Gastrocnemius medialis (tissue), 4 donors: ENCODE measurements around the gene SMYD3. TPM values are rescaled to one million over a fixed set of nuclear protein-coding genes. Genes with fewer than 3 reads are reported as not detected.
"Not testable (repeated sequence)": the region's sequence is repeated elsewhere in the genome, so short reads cannot be mapped to it uniquely, and the experiment has no call there.

Source experiments
- ATAC-seq, 2 donors: fragments of 150-250 bp; one replicate each; pipeline ENCODE4 v1.9.1; 2016
- DNase-seq, 2 donors: peaks; one replicate each; pipeline ENCODE4 v3.0.0-alpha.2; 2019
- H3K27ac ChIP-seq, 4 donors: fragments of 200-600 bp; sonication (generic); 1 replicate in 1 of 4; 2 replicates in 3 of 4; pipeline ENCODE4 v1.5.1; 2016 to 2018; ENCODE audit warnings: mild to moderate bottlenecking in 2 of 4, moderate library complexity in 1 of 4
- H3K27me3 ChIP-seq, 3 donors: fragments of 200-600 bp; sonication (generic) in 2 of 3; 1 replicate in 1 of 3; 2 replicates in 2 of 3; pipeline versions ENCODE4 v1.5.1 to v1.6.0; 2016 to 2019; ENCODE audit warnings: mild to moderate bottlenecking in 1 of 3, moderate library complexity in 1 of 3
- H3K36me3 ChIP-seq, 2 donors: fragments of 200-600 bp; sonication (generic) in 1 of 2; one replicate each; pipeline ENCODE4 v1.5.1; 2017 to 2018
- H3K4me1 ChIP-seq, 2 donors: fragments of 200-600 bp; sonication (generic) in 1 of 2; one replicate each; pipeline ENCODE4 v1.5.1; 2016 to 2017; ENCODE audit warnings: mild to moderate bottlenecking in 2 of 2
- H3K4me3 ChIP-seq, 4 donors: fragments of 200-600 bp; sonication (generic) in 3 of 4; 1 replicate in 1 of 4; 2 replicates in 3 of 4; pipeline ENCODE4 v1.5.1; 2016 to 2019; ENCODE audit warnings: mild to moderate bottlenecking in 2 of 4
- H3K9me3 ChIP-seq, 3 donors: fragments of 200-600 bp; sonication (generic) in 2 of 3; 1 replicate in 1 of 3; 2 replicates in 2 of 3; pipeline ENCODE4 v1.5.1; 2016 to 2019
- CTCF ChIP-seq, 5 experiments: fragments of 450-650 bp in 3 of 5; fragments of 200-600 bp in 2 of 5; sonication (generic) in 2 of 5; IDR thresholded peaks in 4 of 5; conservative IDR thresholded peaks in 1 of 5; 1 replicate in 4 of 5; 2 replicates in 1 of 5; pipeline ENCODE4 v1.5.1; 2016 to 2019; ENCODE audit warnings: antibody characterized with exemption in 5 of 5, mild to moderate bottlenecking in 3 of 5, moderate library complexity in 3 of 5
- POLR2A ChIP-seq, 2 donors: fragments of 450-650 bp; IDR thresholded peaks; one replicate each; pipeline ENCODE4 v1.6.1; 2017; ENCODE audit warnings: antibody characterized with exemption in 2 of 2, mild to moderate bottlenecking in 2 of 2, moderate library complexity in 2 of 2
- in situ Hi-C, 4 donors: fragments of 200-750 bp; cut with MboI; loops; one replicate each; pipeline versions ENCODE4 v1.15.0 to v1.8.0; 2017; ENCODE audit warnings: low sequenced_read_pairs in 4 of 4
- intact Hi-C: fragments of 100-400 bp; cut with DNase I; formaldehyde crosslinking; loops from one replicate; pipeline ENCODE4 v1.15.1; 2023; ENCODE audit warnings: low total_unique reads
- total RNA-seq, 4 donors: library from RNA; depleted of rRNA; stranded (reverse); fragments of >200 nt; gene quantifications; one replicate each; pipeline versions ENCODE4 v1.1.0 to v1.2.3, GENCODE V29; 2016

Gene SMYD3
- total RNA-seq, 4 donors from 2014 or later, result 4.4 to 10.3 (median 6.3) TPM

GRCh38 chr1:245942856-245943255, 564.2 kb downstream of the SMYD3 start:
- H3K4me3 ChIP-seq, result no peak overlapping the region
- peaks cover 0 to 3% (median 0%) of the 10 kb centered on the region in 3 donors for H3K9me3 ChIP-seq
- H3K4me1 ChIP-seq, result no peaks in the 10 kb centered on the region
- no peaks in the 10 kb centered on the region for H3K36me3 ChIP-seq
- DNase-seq (no peak), ATAC-seq (no peak)
- in situ Hi-C loops, result no loop called here
- intact Hi-C loops, result no loop called here
- no peak overlapping the region for H3K27ac ChIP-seq
- H3K27me3 ChIP-seq, result no peaks in the 10 kb centered on the region
- TF ChIP-seq CTCF (IDR thresholded peaks at IDR 0.05 in 4 of 5, conservative IDR thresholded peaks at IDR 0.05 in 1 of 5) (no peak), POLR2A (IDR thresholded peaks at IDR 0.05) (no peak)

- DNase-seq, intact Hi-C loops, H3K4me3 ChIP-seq: not testable (repeated sequence)
Observed at GRCh38 chr1:245941771-245942170, 565.3 kb downstream of the SMYD3 start.

GRCh38 chr1:245939756-245940345, 567.2 kb downstream of the SMYD3 start:
- H3K27ac ChIP-seq, result no peak overlapping the region
- intact Hi-C loops, result no loop called here

More at GRCh38 chr1:245941771-245942170, 565.3 kb downstream of the SMYD3 start:
- H3K36me3 ChIP-seq, H3K27ac ChIP-seq, in situ Hi-C loops, H3K4me1 ChIP-seq, ATAC-seq, H3K9me3 ChIP-seq, H3K27me3 ChIP-seq: not testable (repeated sequence)

GRCh38 chr1:245938046-245938435, 569.0 kb downstream of the SMYD3 start:
- no peak overlapping the region for H3K4me3 ChIP-seq
- intact Hi-C loops (no loop called here), in situ Hi-C loops (no loop called here)
- H3K36me3 ChIP-seq, result no peaks in the 10 kb centered on the region
- ATAC-seq, result no peak
- H3K4me1 ChIP-seq, result no peaks in the 10 kb centered on the region
- H3K27me3 ChIP-seq, result no peaks in the 10 kb centered on the region
- DNase-seq, result no peak
- H3K9me3 ChIP-seq, result no peaks in the 10 kb centered on the region
- no peak overlapping the region for H3K27ac ChIP-seq
- TF ChIP-seq POLR2A (IDR thresholded peaks at IDR 0.05) (no peak), CTCF (IDR thresholded peaks at IDR 0.05 in 4 of 5, conservative IDR thresholded peaks at IDR 0.05 in 1 of 5) (no peak)

More at GRCh38 chr1:245939756-245940345, 567.2 kb downstream of the SMYD3 start:
- in situ Hi-C loops, result no loop called here
- Histone ChIP-seq H3K36me3 (no peaks in the 10 kb centered on the region), H3K9me3 (no peaks in the 10 kb centered on the region), H3K4me3 (no peak overlapping the region), H3K4me1 (no peaks in the 10 kb centered on the region), H3K27me3 (no peaks in the 10 kb centered on the region)
- TF ChIP-seq CTCF (IDR thresholded peaks at IDR 0.05 in 4 of 5, conservative IDR thresholded peaks at IDR 0.05 in 1 of 5) (no peak), POLR2A (IDR thresholded peaks at IDR 0.05) (no peak)
- ATAC-seq (no peak), DNase-seq (no peak)

GRCh38 chr1:245937316-245938045, 569.6 kb downstream of the SMYD3 start:
- Histone ChIP-seq H3K27ac (no peak overlapping the region), H3K4me3 (no peak overlapping the region), H3K27me3 (no peaks in the 10 kb centered on the region), H3K4me1 (no peaks in the 10 kb centered on the region), H3K36me3 (no peaks in the 10 kb centered on the region), H3K9me3 (no peaks in the 10 kb centered on the region)
- DNase-seq (no peak), ATAC-seq (no peak)
- in situ Hi-C loops (no loop called here), intact Hi-C loops (no loop called here)
- no peak for TF ChIP-seq POLR2A (IDR thresholded peaks at IDR 0.05)
- TF ChIP-seq CTCF (IDR thresholded peaks at IDR 0.05 in 4 of 5, conservative IDR thresholded peaks at IDR 0.05 in 1 of 5), result no peak
